ENCODE data around the gene ABCC10.
A peak's percentile ranks its signal among the peaks of the same experiment; 100 is the strongest.
"Not testable (repeated sequence)": the region's sequence is repeated elsewhere in the genome, so short reads cannot be mapped to it uniquely, and the experiment has no call there.

Gene ABCC10

GRCh38 chr6:43410776-43411175 lies 16.6 kb upstream of the ABCC10 start:
- FAIRE-seq = not testable (repeated sequence)

GRCh38 chr6:43412541-43412940 lies 14.8 kb upstream of the ABCC10 start:
- DNase-seq (ENCODE audit: low spot score) (no peak), FAIRE-seq (no peak)

More at GRCh38 chr6:43410776-43411175, 16.6 kb upstream of the ABCC10 start:
- DNase-seq (ENCODE audit: low spot score) = not testable (repeated sequence)

- FAIRE-seq (no peak), DNase-seq (ENCODE audit: low spot score) (no peak)
Observed at GRCh38 chr6:43413002-43413401, 14.3 kb upstream of the ABCC10 start.

GRCh38 chr6:43415275-43415674 lies 12.1 kb upstream of the ABCC10 start:
- DNase-seq (ENCODE audit: low spot score); FAIRE-seq: not testable (repeated sequence)

- DNase-seq (ENCODE audit: low spot score) (no peak), FAIRE-seq (no peak)
Observed at GRCh38 chr6:43416935-43417334, 10.4 kb upstream of the ABCC10 start.

GRCh38 chr6:43420012-43420709 lies 7.2 kb upstream of the ABCC10 start:
- DNase-seq (ENCODE audit: low spot score) (no peak), FAIRE-seq (no peak)

GRCh38 chr6:43421831-43422230 lies 5.5 kb upstream of the ABCC10 start:
- DNase-seq (ENCODE audit: low spot score) (no peak), FAIRE-seq (no peak)

- FAIRE-seq = not testable (repeated sequence)
Observed at GRCh38 chr6:43425083-43425482, 2.3 kb upstream of the ABCC10 start.

GRCh38 chr6:43426928-43427405 lies 374 bp upstream of the ABCC10 start:
- DNase-seq (ENCODE audit: low spot score) (no peak), FAIRE-seq (no peak)

More at GRCh38 chr6:43425083-43425482, 2.3 kb upstream of the ABCC10 start:
- not testable (repeated sequence) for DNase-seq (ENCODE audit: low spot score)

- FAIRE-seq = no peak
Observed at GRCh38 chr6:43428112-43428570, 800 bp downstream of the ABCC10 start.

GRCh38 chr6:43428874-43429273 lies 1.5 kb downstream of the ABCC10 start:
- no peak for FAIRE-seq
- no peak for DNase-seq (ENCODE audit: low spot score)

More at GRCh38 chr6:43428112-43428570, 800 bp downstream of the ABCC10 start:
- no peak for DNase-seq (ENCODE audit: low spot score)

GRCh38 chr6:43432009-43432945 lies 4.9 kb downstream of the ABCC10 start:
- no peak for DNase-seq (ENCODE audit: low spot score)
- no peak for FAIRE-seq

GRCh38 chr6:43433148-43433547 lies 5.8 kb downstream of the ABCC10 start:
- FAIRE-seq (no peak), DNase-seq (ENCODE audit: low spot score) (no peak)

GRCh38 chr6:43434001-43434840 lies 6.9 kb downstream of the ABCC10 start:
- no peak for DNase-seq (ENCODE audit: low spot score)
- FAIRE-seq = no peak

- no peak for FAIRE-seq
- DNase-seq (ENCODE audit: low spot score) = no peak
Observed at GRCh38 chr6:43434943-43435342, 7.6 kb downstream of the ABCC10 start.

GRCh38 chr6:43435682-43436437 lies 8.5 kb downstream of the ABCC10 start:
- no peak for FAIRE-seq
- no peak for DNase-seq (ENCODE audit: low spot score)

GRCh38 chr6:43436577-43437282 lies 9.4 kb downstream of the ABCC10 start:
- DNase-seq (ENCODE audit: low spot score) = peak; percentile 54
- no peak for FAIRE-seq

GRCh38 chr6:43437700-43438099 lies 10.4 kb downstream of the ABCC10 start:
- no peak for DNase-seq (ENCODE audit: low spot score)
- no peak for FAIRE-seq

- FAIRE-seq (no peak), DNase-seq (ENCODE audit: low spot score) (no peak)
Observed at GRCh38 chr6:43442935-43443334, 15.6 kb downstream of the ABCC10 start.

GRCh38 chr6:43444036-43444435 lies 16.7 kb downstream of the ABCC10 start:
- no peak for DNase-seq (ENCODE audit: low spot score)
- FAIRE-seq = no peak

Data from RCC 7860 (cell line).